GM03348 (cell line): Measurements from ENCODE around the gene KBTBD12.

Source experiments
- DNase-seq: peaks from one replicate; pipeline ENCODE4 v3.0.0; 2012; ENCODE audit warnings: low spot score

The KBTBD12 gene

GRCh38 chr3:127985655-127986225 lies 70.7 kb downstream of the KBTBD12 start:
- DNase-seq: no peak

DNA sequence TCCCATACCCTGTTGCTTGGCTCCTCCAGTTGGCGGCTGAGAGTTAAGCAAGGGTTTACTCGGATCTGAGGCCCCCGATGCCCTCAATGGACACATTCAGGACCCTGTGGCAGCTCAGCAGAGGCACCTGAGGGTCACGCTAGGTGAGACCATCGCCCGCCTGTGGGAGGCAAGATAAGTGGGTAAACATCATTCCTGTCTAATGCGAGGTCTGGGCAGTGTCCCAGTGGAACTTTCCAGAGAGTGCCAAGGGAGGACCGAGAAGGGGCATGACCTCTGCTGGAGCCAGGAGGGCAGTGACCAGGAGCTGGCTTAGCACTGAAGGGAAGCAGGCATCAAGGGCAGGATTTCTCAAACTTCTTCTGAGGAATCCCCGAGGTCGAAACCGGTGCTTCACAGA lies 71.8 kb downstream of the KBTBD12 start:
- DNase-seq: no peak

DNA sequence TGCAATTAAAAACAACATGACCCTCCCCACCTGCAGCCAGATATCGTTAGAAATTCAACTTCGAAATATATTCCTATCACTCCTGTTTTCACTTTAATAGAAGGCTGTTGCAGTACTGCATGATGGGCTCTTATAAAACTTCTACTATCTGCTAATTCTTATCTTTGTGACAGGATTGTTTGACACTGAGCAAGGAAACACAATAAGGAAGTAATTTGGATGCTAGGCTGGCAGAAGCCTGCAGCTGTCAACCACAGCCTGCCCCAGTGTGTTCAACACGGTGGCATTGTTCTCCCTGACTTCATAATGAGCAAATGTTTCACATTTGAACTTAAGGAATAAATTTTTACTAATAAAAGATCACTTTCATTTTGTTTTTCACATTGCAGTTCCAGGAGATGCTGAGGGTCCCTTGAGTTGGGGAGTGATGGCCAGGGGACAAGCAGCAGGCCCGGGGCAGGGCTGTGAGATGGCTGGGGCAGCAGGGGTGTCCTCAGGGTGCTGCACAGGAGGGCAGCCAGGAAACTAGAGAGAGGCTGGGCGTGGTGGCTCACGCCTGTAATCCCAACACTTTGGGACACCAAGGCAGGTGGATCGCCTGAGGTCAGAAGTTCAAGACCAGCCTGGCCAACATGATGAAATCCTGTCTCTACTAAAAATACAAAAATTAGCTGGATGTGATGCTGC lies 72.4 kb downstream of the KBTBD12 start:
- DNase-seq: no peak

GRCh38 chr3:127988770-127989557 lies 73.9 kb downstream of the KBTBD12 start:
- DNase-seq: no peak

DNA sequence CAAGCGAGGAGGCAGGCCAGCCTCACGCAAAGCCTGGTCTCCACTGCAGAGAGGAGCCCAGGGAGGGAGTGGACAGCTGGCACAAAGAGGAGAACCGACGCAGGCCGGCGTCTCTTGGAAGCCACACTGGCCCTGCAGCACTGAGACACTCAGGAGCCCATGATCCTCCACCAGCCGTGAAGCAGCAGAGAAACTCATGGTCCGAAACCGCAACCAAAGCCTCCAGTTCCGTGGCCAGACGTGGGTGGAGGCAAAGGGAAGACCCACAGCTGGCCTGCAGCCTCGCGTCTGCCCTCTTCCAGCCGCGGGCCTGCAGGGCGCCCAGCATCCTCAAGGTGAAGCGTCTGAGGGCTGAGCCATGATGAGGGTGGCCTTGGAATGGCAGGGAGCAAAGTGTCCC lies 75.0 kb downstream of the KBTBD12 start:
- no peak for DNase-seq

DNA sequence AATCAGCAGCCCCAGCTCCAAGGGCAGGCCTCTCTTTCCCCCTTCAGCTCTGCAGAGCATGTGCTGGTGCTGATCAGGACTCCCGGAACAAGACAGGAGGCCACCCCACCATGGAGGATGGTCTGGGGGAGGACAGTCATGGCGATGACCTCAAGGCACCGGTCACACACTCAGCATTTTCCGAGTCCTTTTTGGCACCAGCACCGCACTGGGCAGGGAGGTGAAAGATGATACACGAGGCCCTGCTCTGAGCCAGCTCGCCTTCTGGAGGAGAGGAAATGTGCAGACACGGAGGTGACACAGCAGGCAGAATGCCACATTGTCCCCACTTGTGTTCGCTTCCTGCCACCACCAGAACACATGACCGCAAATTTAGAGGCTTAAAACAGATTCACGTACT lies 75.4 kb downstream of the KBTBD12 start:
- DNase-seq: no peak

- DNase-seq: no peak
These were observed 76.2 kb downstream of the KBTBD12 start for GRCh38 chr3:127991251-127991650.

DNA sequence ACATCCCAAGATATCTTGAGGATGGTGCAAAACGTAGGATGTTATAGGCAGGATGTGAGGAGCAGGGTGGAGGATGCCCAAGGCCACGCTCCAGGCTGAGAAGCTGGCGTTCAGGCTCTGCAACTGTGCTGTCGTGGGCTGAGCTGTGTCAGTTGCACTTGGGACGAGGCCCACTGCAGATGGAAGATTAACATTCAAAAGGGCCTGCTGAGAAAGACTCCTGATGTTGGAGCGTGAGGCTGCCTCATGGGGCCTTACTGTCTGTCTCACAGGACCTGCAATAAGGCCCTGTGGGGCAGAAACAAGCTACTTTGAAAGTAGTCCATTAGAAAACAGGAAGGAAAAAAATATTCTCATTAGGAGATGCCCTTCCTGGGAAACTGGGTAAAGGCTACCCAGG lies 76.6 kb downstream of the KBTBD12 start:
- DNase-seq: no peak

- no peak for DNase-seq
These were observed 77.1 kb downstream of the KBTBD12 start for GRCh38 chr3:127992127-127992526.

DNA sequence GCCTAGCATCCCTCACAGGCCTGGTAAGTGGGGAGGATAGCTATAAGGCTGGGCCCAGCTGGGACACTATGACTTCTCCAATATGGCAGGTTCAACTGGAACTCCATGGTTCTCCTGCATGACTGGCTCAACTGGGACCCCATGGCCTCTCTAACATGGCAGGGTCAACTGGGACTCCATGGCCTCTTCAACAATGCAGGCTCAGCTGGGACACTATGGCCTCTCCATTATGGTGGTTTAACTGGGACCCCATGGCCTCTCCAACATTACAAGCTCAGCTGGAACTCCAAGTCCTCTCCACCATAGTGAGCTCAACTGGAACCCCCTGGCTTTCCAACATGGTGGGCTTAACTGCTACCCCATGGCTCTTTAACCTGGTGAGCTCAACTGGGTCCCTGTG lies 79.0 kb downstream of the KBTBD12 start:
- no peak for DNase-seq

DNA sequence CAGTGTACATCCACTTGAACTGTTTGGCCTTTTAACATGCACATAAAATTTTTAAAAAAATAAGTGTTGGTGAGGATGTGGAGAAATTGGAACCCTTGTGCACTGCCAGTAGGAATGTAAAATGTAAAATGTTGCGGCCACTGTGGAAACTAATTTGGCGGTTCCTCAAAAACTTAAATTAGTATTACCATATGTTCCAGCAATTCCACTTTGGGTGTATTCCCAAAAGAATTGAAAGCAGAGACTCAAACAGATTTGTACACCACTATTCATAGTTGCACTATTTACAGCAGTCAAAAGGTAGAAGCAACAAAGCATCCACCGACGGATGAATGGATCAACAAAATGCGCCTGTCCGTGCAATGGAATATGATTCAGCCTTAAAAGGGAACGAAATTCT lies 82.0 kb downstream of the KBTBD12 start:
- no peak for DNase-seq

GRCh38 chr3:127997961-127998360 lies 82.9 kb downstream of the KBTBD12 start:
- no peak for DNase-seq

DNA sequence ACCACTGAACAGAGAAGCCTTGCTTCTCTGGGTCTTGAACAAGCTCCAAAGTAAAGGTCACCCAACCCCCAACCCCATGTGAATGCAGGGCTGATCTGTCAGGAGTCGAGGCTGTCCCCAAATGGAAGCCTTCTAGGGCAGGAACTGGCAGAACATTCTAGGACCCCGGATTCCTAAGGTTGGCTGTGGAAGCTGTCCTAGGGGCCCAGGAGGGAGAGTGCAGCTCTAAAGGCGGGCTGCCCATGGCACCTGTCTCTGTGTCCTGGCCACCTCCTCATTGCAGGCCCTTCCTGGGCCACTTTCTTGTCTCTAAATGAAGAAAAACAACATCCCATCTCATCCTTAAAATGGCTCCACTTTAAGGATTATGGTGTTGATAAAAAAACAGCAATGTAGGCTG lies 83.6 kb downstream of the KBTBD12 start:
- DNase-seq: no peak

GRCh38 chr3:127999509-128000106 lies 84.6 kb downstream of the KBTBD12 start:
- no peak for DNase-seq

DNA sequence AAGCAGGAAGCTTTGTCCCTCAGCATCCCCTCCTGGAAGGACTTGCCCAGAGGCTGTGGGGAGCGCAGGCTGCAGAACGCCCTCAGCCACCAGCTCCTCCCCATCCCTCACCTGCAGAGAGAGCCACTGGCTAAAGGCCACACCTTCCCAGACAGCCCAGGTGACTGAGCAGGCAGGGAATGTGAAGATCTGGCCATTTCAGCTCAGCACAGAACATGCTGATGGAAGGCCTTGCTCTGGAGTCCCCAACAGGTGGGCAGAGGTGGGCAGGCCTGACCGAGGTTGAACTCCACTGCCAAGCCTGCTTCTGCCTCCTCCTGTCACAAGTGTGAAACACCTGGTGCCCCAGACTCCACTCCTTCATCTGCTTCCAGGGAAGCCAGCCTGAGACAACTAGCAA lies 86.5 kb downstream of the KBTBD12 start:
- no peak for DNase-seq

DNA sequence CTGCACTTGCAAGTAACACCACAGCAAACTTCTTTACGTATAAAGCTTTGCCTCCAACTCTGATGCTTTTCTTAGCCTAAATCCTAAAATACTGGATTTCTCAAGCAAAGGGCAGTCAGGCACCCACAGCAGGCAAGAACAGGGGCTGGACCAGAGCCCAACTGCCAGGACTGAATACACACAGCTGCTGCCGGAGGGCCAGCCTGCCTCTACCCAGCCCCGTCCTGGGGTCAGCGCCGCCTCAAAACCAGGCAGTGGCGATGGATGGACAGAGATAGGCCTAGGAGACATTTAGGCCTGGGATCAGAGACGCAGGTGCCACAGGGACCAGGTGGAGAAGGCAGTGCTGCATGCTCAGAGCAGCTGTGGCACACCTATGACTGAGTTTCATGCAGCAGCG lies 89.6 kb downstream of the KBTBD12 start:
- no peak for DNase-seq

DNA sequence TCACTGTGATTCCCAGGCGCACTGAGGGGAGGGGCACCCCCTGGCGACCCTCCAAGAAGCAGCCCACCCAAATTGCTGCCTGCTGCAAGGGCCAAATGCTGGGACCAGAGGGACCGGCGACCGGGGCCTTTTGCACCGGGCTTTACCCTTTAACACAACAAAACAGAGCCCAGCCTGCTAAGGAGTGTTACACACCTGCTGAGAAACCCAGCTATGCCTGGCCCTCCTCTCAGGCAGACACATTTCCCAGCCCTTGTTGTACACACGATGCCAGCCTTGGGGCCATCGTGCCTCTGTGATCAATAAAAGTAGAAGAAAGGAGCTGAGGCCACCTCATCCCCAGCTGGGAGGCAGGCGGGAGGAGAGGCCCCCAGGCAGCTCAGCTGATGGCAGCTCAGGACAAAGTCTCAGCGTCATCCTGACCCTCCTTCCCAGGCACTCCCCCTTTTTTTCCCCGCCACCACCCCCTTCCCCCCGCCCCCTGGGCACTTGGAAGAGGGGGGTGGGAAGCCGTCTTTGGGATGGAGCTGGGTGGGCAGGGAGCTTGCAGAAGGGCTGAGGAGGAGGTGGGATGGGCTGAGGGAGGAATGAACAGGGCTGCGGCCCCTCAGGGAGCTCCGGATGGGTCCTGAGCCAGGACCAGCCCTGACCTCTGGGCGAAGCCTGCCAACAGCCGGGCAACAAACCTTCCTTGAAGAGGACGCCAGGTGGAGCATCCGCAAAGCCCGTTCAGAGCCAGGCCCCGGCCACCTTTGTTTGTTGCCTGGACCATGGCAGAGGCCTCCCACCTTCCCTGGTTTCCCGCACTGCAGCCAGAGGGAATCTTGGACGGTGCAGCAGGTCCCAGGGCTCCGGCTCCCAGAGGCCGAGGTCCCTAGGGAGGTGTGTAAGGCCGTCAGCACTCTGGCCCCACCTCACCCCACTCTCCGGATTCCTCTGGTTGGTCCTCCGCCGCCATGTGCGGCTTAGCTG lies 91.3 kb downstream of the KBTBD12 start:
- no peak for DNase-seq

DNA sequence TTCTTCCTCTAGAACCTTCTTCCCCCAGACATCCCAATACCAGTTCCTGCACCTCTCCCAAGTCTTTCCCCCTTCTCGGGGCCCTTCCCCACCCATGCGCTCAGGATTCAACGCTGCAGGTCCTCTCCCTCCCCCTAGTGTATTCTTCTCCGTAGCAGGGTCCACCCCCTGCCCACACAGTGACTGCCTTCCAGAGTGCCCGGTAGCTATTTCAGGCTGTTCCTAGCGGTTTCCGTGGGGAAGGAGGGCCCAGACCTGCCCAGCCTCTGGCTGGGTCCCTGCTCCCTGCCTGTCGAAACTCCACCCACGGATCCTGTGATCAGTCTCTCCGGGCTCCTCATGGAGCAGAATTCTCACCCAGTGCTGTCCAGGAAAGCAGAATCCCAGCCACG lies 92.0 kb downstream of the KBTBD12 start:
- no peak for DNase-seq

GRCh38 chr3:128009952-128010846 lies 95.2 kb downstream of the KBTBD12 start:
- DNase-seq: peak; percentile 77

DNA sequence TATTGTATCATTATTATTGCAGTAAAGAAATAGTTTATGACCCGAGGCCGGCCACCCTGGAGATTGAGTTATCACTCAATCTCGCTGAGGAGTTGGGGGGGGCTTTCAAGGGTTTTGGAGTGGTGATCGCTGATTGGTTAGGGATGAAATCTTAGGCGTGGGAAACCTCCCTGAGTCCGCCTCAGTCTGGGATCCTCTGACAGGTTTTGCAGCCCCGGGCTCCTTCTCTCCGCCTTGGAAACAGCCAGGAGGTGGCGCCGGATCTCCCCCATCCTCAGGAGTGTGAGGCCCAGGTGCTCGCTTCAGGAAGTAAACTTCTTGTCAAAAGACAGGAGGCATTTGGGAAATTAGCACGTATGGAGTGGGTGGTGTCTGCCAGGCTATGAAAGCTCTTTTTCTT lies 96.1 kb downstream of the KBTBD12 start:
- DNase-seq: no peak

DNA sequence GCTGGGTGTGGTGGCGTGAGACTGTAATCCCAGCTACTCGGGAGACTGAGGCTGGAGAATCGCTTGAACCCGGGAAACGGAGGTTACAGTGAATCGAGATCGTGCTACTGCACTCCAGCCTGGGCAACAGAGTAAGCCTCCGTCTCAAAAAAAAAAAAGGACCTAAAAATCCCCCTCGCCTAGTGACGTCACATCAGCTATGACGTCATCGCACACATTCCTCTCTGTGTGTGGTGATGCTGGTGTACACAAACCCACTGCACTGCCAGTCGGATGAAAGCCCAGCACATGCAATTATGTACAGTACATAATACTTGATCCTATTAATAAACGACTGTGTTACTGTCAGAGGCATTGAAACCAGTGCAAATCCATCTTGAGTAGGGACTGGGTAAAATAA lies 97.0 kb downstream of the KBTBD12 start:
- DNase-seq: no peak
